Measurements from ENCODE around the gene RCE1.

The RCE1 gene

DNA sequence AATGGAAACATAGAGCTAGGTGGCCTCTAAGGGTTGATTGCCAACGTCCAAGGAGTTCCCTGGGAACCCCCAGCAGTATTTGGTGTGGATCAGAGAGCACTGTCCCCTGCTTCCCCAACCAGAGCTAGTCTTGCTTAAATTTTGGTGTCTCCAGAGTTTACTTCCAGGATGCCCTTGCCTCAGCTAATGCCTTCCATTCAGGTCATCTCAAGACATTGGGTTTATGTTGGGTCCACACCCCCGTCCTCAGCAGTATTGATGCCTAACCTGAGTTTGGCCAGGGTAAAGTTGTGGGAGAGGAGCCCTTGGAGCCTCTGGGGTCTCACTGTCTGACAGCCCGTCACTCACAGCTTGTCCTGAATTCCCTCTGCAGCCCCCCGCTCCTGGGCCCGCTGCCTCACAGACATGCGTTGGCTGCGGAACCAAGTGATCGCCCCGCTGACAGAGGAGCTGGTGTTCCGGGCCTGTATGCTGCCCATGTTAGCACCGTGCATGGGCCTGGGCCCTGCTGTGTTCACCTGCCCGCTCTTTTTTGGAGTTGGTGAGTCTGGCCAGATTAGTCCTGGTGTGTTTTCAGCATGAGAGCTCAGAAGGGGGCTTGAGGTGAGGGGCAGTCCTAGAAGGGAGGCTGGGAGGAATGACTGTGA is 1.4 kb downstream of the RCE1 start:
- DNase-seq (ENCODE audit: low read depth in 2 of 2, low spot score in 1 of 2) = no peak

DNA sequence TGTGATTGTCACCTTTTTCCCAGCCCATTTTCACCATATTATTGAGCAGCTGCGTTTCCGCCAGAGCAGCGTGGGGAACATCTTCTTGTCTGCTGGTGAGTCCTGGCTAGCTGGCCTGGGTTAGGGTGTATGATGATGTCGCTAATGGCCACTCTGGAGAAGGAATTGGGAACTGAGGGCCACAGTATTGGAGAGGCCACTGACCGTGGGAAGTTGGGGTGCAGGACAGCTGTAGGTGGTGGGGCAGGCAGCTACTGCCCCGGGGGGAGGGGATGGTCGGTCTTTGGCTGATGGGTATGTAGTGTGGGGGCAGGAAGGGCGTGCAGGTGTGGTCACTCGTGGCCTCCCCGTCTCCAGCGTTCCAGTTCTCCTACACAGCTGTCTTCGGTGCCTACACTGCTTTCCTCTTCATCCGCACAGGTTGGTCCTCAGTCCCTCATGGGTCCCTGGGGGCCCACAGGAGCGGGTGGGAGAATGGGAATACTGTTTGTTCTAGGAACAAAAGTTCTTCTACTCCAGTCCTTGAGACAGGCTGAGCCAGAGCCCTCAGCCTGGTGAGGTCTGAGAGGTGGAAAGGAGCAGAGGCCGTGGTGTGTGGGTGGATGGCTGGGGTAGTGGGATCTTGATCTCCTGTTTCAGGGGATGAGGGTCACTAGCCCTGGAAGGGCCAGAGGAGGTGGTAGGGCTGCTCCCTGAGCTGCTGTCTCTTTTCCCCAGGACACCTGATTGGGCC is 2.1 kb downstream of the RCE1 start:
- no peak for DNase-seq (ENCODE audit: low read depth in 2 of 2, low spot score in 1 of 2)

DNA sequence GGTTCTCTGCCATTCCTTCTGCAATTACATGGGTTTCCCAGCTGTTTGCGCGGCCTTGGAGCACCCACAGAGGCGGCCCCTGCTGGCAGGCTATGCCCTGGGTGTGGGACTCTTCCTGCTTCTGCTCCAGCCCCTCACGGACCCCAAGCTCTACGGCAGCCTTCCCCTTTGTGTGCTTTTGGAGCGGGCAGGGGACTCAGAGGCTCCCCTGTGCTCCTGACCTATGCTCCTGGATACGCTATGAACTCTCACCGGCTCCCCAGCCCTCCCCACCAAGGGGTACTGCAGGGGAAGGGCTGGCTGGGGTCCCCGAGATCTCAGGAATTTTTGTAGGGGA is 2.6 kb downstream of the RCE1 start:
- no peak for DNase-seq (ENCODE audit: low read depth in 2 of 2, low spot score in 1 of 2)

DNA sequence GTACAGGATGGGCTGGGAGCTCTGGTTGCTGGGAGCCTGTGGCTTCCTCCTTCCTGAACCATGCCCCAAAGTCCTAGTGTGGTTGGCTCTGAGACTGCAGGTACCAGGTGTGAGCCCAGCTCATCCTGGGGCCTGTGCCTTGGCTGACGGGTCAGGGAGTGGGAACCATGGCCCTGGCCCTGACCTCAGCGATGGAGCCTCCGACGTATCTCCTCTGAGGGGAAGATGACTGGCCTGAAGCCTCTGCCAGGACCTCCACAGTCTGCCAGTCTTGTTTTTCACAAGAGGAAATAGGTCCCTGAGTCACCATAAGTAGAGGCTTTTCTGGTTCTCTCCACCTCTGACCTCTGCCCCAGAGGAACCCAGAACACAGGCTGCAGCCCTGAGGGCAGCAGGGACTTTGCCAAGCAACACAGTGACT is 3.4 kb downstream of the RCE1 start:
- DNase-seq (ENCODE audit: low read depth in 2 of 2, low spot score in 1 of 2) = no peak

DNA sequence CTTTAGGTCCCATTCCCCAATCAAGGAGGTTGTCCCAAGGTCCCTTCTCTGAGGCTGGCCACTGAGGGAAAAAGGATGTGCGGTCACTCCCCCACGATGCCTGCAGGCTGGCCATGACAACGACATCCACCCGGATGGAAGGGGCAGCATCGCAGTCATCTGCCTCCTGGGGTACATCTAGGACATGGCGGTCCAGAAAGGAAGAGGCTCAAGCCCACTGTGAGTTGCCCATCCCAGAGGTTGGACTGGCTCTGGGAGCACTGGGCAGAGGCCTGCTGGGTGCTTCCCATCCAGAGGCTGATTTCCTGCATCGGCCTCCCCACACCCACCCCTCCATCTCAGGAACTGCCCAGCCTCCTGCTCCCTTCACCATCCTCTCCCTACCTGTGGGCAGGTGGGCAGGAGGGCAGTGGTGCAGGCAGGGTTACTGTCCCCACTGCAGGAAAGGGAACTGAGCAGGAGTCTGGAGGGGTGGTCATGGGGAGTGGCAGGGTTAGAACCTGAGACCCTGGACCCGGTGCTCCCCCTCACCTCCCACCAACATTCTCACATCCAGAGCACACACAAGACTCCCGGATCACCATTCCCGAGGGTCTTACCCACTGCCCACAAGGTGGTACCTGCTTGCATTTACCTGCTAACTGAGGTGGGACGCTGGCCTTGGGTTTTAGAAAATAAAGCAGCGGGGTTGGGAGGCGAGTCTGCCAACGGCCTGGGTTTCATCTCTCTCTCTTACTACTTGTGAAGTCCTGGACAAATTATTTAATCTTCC is 4.4 kb downstream of the RCE1 start:
- DNase-seq (ENCODE audit: low read depth in 2 of 2, low spot score in 1 of 2) = no peak

DNA sequence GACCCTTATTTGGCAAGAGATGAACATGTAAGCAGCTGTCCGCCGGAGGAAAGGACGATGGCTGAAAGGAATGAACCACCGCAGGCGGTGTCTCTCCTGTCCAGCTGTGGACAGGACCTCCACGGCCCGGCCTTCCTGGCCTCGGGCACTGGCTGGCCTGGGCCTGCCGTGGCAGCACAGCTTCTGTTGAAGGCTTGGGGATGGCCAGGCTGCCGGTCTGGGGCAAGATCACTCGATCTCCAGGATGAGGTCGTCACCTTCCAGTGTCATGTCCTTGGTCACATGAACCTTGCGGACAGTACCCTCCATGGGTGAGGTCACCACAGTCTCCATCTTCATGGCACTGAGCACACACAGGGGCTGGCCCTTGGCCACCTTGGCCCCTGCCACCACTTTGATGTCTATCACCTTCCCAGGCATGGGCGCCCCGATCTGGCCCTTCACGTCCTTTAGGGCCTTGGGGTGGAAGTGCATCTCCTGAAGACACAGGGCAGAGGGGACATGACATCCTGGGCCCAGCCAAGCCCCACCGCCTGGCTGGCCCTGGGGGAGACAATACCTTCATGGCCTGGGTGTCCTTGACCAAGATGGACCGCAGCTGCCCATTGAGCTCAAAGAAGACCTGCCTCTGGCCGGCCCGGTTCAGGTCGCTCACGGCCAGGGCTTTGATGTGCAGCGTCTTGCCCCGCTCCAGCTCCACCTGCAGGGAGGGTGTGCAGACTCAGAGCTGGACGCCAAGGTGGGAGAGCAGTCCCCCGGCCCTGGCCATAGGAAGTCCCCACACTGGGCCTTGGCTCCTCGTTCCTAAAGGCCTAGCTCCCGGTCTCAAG is 5.6 kb downstream of the RCE1 start:
- DNase-seq (ENCODE audit: low read depth in 2 of 2, low spot score in 1 of 2) = no peak

DNA sequence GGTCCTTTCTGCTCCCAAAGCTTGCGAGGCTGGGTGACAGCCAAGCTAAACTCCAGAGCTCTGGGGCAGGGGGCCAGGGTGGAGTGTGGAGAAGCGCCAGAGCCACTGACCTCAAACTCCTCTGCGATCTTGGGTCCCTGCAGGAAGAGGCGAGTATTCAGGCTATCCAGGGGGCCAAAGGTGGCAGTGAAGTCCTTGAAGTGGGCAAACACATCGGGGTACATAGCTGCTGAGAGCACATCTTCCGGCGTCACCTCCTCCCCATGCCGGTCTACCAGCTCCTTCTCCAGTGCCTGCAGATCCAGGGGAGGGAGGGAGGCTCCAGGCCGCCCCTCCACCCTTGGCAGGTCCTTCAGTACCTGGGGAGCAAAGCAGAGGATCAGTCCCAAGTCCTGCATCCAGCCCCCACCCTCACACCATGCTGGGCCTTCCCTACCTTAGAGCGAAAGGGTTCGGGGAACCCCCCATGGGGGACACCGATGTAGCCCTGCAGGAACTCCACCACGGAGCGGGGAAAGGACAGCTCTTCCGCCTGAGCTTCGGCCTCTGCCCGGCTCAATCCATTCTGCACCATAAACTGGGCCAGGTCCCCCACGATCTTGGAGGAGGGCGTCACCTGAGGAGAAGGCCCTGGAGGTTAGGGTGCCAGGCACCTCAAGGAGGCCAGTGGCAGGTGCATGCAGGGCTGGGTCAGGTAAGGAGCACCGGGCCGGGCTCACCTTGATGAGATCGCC is 6.4 kb downstream of the RCE1 start:
- no peak for DNase-seq (ENCODE audit: low read depth in 2 of 2, low spot score in 1 of 2)

DNA sequence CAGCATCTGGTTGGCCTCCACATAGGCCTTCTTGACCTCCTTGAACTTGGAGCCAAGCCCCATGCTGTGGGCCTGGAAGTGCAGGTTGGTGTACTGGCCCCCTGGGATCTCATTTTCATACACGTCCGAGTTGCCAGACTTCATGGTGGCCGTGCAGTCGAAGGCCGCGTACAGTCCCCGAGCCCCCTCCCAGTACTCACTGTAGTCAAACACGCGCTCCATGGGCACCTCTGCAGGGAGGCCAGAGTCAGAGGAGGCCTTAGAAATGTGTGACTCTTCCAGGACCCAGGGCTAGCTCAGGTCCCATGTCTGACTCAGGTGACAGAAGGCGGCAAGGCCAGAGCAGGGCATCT is 7.0 kb downstream of the RCE1 start:
- DNase-seq (ENCODE audit: low read depth in 2 of 2, low spot score in 1 of 2) = no peak

DNA sequence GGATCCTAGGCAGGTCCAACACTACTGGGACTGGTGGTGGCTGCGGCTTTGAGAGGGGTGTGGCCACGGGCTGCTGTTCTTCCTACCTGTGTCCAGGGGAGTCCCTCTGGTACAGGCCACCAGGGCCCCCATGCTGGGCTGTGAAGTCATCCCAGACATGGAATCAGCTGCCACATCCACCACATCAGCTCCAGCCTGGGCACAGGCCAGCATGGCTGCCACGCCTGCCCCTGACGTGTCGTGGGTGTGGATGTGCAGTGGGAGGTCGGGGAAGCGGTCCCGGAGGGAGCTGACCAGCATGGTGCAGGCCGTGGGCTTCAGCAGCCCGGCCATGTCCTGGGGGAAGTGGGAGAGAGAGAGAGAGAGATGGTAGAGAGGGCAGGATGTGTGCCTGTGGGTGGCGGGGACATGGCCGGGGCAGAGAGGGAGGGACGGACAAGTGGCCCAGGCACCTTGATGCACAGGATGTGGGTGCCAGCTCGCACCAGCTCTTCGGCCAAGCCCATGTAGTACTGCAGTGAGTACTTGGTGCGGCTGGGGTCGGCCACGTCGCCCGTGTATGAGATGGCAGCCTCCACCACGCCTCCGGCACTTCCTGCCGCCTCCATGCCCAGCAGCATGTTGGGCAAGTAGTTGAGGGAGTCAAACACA is 7.5 kb downstream of the RCE1 start:
- DNase-seq (ENCODE audit: low read depth in 2 of 2, low spot score in 1 of 2) = no peak

DNA sequence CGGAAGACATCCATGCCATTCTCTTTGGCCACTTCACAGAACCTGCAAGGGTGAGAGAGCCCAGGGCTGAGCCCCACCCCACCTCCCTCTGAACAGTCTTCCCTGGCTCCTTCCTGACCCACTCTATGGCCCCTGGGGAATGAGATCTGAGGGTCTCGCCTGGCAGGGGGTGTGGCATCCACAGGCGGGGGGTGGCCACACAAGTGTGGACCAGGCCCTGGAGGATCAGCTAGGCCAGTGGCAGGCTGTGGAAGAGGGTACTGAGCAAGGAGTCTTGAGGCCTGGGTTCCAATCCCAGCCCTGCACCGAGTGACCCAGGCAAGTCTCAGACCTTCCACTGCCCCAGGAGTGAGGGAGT is 8.0 kb downstream of the RCE1 start:
- DNase-seq (ENCODE audit: low read depth in 2 of 2, low spot score in 1 of 2) = no peak

DNA sequence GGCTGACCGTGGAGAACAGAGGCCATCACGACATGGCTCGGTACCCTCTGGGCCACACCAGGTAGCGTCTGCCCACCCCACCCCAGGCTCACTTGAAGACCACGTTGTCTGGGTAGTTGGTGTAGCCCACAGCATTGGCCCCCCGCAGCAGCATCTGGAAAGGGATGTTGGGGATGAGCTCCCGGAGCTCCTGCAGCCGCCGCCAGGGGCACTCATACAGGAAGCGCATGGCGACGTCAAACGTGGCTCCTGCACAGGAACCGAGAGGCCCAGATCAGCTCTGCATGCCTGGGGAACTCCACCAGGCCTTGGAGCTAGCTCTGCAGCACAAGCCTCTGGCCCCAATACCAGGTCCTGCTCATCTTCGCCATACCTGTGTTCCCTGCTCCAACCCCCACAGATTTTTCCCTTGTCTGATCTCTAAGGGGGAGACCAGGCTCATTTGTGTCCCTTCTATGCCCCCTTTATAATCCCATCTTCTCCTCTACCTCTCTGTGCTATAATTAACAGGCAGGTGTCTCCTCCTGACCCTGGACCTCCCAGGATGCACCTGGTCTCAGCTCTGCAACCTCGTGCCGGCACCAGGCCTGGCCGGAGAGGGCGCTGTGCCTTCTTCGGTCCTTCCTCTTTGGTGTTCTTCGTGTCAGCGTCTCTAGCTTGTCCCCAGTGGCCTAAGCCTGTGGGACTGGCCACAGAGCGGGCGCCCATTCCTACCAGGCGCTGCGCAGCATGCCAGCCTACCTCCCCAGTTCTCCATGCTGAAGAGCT is 8.6 kb downstream of the RCE1 start:
- no peak for DNase-seq (ENCODE audit: low read depth in 2 of 2, low spot score in 1 of 2)

DNA sequence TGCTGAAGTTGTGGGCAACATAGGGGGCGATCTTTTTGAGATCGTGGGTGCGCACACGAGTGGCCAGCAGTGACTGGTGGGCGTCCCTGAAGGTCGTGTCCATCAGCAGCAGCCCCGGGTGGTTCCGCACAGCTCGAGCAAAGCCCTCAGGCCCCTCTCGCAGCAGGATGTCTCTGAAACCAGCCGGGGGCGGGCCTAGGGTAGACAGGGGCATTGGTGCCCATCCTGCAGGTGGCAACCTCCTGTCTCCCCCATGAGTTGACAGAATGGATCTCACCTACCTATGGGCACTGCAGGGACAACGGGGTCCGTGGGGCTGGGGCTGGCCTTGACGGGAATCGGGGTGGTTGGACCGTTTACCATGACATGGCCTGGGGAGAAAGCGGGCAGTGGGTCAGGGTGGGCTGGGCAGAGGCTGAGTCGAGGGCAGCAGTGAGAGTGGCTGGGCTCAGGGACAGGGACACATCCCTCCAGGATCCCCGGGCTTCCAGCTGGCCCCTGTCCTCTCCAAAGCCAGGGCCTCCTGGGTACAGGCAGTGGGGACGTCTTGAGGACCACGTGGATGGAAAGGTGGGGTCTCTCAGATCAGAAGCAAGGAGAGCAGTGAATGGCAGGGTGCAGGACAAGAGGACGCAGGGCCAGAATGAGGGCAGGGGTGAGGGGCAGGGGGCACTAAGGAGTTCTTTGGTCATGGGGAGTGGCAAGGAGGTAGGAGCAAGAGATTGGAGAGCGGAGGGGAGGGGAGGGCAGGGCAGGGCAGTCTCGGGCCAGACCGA is 9.4 kb downstream of the RCE1 start:
- no peak for DNase-seq (ENCODE audit: low read depth in 2 of 2, low spot score in 1 of 2)

DNA sequence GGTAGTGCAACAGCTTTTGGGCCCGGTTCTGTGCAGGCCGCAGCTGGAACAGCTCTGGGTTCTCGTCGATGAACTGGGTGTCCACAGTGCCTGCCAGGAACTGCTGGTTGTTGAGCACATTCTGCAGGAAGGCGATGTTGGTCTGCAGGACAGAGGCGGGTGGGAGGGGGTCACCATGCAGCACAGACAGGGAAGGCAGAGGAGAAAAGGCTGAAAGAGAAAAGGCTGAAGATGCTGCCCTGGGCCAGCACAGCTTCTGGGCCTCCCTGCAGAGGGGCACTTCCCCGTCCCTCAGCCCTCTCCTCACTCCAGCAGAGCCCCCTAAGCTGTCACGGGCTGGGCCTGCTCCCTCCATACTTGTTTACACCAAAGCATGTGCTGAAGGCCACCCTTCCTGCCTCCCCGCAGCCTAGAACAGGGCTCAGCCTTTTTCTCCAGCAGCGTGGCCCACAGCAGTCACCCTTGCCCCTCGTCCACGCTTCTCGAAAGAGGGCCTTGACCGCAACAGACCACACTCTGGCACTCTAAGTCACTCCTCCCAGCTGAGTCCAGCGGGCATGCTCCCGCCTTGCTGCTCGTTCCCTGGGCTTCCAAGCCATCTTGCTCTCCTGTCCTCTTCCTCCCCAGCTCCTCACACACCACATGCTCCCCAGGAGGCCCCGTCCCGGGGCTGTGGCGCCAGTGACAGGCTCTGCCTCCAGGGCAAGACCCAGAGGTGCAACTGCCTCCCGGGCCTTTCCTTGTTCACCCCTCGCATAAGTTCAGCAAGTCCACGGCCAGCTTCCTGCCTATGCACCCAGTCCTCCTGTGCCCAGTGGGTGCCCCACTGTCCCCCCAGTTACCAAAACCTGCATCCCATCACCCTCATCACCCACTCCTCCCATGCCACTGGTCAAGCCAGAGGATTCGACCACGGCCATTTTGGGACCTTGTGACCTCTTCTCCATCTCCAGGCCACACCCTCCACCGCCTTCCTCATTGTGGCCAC is 10.3 kb downstream of the RCE1 start:
- no peak for DNase-seq (ENCODE audit: low read depth in 2 of 2, low spot score in 1 of 2)

DNA sequence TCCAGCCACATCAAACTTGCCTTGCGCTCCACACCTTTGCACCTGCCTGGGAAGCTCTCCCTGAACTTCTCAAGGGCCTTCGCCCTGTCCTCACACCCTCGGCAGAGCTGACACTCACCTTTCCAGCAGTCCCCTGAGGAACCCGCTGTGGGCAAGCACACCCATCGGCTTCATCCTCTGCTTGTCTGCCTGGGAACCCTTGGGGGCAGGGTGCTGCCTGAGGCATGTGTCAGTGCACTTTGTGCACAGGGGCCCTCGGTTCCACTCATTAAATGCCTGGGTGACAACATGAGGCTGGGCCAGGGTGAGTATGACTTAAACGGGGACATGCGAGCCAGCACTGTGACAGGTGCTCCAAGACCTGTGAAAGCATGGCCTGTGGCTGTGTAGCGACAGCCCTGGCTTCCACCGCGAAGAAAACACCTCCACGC is 11.0 kb downstream of the RCE1 start:
- DNase-seq (ENCODE audit: low read depth in 2 of 2, low spot score in 1 of 2) = no peak

DNA sequence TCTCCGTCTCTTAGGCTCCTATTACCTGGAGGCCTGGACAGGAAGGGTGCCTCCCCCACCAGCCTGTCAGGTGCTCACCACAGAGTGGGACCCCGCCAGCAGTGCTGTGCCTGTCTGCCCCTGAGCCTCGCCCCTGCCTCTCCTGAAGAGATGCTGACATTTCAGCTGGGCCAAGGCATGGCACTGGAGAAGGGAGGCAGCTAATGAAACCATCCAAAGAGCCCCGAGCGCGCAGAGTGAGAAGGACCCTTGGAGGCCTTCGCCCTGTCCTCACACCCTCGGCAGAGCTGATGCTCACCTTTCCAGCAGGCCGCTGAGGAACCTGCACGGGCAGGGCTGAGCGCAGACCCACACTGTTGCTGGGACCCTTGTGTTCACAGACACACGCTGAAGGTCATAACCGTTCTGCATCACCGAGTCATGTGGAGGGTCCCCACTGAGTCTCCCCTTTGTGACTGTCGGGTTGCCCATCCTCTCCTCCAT is 11.5 kb downstream of the RCE1 start:
- DNase-seq (ENCODE audit: low read depth in 2 of 2, low spot score in 1 of 2) = no peak

DNA sequence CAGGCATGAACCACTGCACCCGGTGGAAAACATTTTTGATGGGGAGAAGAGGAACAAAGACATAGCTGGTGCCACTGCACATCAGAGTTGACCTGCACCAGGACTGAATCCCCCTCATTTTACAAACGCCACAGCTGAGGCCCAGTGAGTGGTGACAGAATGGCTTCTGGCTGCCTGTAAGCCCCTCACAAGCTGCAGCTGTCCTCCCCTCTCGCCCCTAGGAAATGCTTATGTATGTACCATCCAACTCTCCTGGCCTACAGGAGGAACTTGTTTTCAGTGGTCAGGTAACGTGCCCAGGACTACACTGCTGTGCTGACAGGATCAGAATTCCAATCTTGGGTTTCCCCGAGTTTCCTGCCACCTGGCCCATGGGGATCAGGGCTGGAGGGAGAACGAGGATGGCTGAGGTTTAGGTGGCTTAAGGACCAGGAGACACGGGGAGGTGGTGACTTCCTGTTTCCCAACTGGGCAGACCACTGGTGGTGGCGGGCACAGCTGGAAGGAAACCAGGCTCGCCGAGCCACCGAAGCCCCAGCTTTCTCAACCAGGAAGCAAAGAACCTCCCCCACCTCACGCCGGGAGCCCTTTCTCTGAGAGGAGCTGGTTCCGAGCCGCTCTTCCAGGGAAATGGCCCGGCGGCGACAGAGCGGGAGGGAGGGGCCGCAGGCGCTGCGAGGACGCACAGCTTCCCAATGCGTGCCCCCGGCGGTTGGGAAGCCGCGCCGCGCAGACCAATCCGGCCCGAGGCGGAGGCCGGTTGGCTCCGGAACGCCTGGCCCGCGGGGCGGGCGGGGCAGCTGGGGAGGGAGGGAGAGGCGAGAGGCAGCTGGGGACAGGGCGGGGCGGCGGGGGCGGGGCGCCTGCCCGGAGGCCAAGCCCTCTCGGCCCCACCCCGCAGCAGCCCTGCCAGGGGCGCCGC is 12.6 kb downstream of the RCE1 start:
- no peak for DNase-seq (ENCODE audit: low read depth in 2 of 2, low spot score in 1 of 2)

Data from stimulated activated CD8-positive, alpha-beta memory T cell treated with anti-CD3 and anti-CD28 coated beads, Interleukin-4, amount 100 ng/mL, for 4 hours (primary cell).